ENCODE measurements around the gene ALG1L2.
"Not testable (repeated sequence)": the region's sequence is repeated elsewhere in the genome, so short reads cannot be mapped to it uniquely, and the experiment has no call there.

ALG1L2 gene, protein sequence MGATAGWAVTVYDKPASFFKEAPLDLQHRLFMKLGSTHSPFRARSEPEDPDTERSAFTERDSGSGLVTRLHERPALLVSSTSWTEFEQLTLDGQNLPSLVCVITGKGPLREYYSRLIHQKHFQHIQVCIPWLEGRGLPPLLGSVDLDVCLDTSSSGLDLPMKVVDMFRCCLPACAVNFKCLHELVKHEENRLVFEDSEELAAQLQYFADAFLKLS

DNA sequence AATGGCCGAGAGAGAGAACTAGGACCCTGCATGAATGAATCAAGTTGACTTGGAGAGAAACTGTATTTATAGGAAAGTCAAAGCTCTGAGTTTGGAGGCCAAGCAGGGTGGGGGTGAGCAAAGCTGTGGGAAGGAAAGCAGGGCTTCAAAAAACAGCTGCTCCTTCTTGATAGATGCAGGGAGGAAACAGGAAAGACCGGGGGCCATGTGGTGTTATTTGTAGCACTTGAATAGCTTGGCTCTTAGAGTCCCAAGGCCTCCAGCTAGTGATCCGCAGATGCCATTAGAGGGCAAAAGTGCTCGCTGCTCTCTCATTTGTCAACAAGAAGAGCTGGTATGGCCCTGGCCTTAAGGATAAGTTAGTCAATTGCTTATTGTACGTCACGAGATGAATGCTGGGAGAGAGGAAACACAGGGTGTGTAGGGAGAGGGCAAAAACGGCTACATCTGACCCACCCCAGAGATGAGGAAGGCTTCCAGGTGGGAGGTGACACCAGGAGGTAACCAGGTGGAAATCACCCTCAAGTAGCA lies at the start of gene ALG1L2:
Gene ALG1L2 (plus strand): TSS at position 481 of the 531 bp plus-strand sequence. CDS start 186 bp downstream, outside the sequence.
- DNase-seq, result no peak

DNA sequence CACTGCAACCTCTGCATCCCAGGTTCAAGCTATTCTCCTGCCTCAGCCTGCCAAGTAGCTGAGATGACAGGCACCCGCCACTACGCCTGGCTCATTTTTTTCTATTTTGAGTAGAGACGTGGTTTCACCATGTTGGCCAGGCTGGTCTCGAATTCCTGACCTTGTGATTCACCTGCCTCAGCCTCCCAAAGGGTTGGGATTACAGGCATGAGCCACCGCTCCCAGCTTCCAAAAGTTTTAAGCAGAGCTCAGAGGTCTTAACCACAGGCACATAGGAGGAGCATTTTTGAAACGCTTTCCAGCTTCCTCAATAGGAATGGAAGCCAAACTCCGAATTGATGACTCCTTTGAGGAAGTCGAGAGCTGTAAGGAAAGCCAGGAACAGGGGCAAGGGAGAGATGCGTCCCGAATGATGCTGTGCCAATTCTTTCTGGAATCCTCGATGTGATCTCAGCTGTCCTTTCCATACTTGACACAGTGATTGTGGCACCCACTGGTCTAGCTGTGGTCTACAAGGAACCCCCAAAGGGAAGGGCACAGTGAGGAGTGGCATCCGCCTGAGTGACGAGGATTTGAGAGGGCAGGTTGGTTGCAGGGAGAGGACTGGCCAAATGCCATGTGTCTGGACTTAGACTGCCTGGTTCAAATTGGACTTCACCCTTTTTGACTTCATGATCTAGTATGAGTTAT lies 44.4 kb upstream of the ALG1L2 start:
- DNase-seq, result not testable (repeated sequence)

DNA sequence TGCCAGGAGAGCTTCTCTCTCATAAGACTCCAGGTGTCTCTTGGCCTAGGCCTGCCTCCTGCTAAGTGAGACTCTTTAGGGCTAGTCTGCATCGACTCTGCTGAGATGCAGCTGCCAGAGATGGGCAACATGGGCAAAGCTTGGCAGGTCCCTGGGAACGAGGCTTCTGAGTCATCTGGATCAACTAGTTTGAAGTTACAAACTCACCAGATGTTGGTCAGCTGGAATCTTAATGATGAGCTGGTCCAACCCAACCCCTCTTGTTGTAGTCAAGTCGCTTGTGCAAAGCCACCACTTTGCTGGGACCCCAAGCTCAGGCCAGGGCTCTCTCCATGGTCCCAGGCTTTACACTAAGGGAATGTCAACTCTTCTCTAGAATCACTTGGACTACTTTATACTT lies 38.9 kb upstream of the ALG1L2 start:
- not testable (repeated sequence) for DNase-seq

DNA sequence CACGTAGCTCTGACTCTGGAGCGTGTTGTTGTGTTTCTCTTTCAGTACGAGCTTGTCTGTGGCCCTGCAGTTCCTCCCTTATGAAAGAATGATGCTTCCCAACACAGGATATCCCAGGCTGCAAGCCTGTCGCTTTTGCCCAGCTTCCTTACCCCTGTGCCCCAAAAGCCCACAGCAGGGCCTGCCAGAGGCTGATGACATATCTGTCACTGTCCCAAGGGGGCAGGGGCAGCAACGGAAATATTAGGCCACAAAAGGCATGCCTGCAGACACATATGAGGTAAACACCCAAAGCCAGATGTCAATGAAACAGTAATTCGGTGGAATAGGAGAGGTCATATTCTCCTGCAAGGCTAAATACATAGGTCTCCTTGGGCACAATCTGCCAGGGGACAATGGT lies 38.0 kb upstream of the ALG1L2 start:
- DNase-seq, result not testable (repeated sequence)

DNA sequence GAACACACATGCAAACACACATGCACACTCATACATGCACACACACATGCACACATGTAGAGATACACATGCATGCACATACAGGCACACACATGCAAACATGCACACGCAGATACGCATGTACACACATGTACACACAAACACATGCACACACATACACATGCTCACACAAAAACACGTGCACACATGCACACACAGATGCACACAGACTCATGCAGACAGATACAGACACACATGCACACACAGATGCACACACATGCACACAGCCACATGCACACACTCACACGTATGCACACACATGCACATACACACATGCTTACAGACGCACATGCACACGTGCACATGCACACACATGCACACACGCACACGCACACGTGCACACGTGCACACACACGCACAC lies 37.3 kb upstream of the ALG1L2 start:
- DNase-seq, result no peak

DNA sequence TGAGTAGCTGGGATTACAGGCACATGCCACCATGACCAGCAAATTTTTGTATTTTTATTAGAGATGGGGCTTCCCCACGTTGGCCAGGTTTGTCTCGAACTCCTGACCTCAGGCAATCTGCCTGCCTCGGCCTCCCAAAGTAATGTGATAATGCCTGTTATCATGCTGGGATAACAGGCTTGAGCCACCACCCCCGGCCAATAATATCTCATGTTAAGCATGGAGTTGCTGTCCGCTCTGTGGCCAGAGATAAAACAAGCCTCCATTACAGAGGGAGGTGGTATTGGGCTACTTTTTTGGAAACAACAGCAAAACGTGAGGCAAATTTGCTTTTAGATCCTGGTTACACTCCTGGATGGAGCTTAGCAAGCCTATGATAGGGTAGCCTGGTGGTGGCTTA lies 32.9 kb upstream of the ALG1L2 start:
- DNase-seq, result no peak

DNA sequence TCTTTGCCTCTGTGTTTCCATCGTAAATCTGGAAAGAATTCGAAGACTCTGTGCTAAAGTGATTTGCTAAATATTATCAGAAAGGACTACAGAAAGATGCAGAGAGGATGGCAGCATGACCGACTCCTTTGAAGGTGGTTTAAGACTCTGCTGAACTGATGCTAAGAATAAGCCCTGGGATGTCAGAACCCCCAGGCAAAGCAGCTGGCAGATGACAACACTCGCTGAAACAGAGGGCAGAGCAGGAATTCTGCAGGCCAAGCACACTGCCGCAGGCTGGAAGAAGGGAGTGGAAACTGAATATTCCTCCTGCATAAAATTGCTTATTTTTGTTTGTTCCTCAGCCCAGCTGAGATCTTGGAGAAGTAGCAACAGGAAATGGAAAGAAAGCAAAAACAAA lies 29.3 kb upstream of the ALG1L2 start:
- not testable (repeated sequence) for DNase-seq

DNA sequence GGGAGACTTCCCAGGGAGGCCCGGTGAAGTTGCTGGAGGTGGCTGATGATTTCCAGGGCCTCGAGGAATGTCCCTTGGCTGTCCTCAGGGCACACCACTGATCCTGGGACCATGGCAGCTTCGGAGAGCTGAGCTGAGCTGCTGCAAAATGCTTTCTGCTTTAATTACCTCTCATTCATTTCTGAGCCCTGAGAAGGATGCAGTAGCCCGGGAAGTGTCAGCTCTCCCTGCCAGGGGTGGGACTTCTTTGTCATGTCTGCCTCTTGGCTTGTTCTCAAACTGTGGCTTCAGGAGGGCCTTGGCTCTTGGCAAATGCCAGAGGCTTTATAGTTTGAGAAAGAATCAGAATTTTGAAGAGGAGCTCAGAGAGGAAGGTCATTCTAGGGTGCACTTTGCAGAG lies 28.7 kb upstream of the ALG1L2 start:
- not testable (repeated sequence) for DNase-seq

DNA sequence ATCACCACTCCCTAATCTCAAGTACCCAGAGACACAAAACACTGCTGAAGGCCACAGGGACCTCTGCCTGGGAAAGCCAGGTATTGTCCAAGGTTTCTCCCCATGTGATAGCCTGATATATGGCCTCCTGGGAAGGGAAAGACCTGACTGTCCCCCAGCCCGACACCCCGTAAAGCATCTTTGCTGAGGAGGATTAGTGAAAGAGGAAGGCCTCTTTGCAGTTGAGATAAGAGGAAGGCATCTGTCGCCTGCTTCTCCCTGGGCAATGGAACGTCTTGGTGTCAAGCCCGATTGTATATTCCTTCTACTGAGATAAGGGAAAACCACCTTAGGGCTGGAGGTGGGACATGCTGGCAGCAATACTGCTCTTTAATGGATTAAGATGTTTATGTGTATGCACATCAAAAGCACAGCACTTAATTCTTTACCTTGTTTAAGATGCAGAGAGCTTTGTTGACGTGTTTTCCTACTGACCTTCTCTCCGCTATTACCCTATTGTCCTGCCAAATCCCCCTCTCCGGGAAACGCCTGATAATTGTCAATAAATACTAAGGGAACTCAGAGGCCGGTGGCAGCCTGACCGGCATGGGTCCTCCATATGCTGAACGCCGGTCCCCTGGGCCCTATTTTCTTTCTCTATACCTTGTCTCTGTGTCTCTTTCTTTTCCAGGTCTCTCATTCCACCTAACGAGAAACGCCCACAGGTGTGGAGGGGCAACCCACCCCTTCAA lies 23.9 kb upstream of the ALG1L2 start:
- DNase-seq, result not testable (repeated sequence)

DNA sequence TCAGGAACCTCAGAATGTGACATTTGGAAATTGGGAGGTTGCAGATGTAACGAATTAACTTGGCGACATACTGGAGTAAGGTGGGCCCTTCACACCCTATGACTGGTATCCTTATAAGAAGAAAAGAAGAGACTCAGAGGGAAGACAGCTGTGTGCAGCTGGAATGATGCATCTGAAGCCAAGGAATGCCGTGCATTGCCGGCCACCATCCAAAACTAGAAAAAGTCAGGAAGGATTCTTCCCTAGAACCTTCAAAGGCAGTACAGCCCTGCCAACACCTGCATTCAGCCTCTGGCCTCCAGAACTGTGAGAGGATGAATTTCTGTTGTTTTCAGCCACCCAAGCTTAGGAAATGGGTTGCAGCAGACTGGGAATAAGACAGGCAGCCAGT lies 23.4 kb upstream of the ALG1L2 start:
- not testable (repeated sequence) for DNase-seq

DNA sequence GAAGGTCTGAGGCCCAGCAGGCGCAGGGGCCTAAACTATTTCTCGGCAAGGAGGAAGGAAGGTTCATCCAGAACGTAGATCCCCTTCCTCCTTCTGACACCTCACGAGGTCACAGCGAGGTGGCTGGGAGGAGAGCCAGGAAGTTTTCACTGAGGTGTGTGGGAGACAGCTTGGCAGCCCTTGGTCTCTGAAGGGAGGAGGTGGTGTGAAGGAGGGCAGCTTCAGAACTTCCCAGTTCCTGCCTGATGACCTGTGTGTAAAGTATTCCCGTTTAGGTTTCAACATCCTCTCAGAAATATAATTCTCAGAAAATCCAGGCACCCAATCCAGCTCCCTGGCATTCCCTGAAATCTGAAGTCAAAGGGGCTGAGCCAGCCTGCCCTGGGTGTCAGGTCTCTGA lies 22.9 kb upstream of the ALG1L2 start:
- DNase-seq, result not testable (repeated sequence)

DNA sequence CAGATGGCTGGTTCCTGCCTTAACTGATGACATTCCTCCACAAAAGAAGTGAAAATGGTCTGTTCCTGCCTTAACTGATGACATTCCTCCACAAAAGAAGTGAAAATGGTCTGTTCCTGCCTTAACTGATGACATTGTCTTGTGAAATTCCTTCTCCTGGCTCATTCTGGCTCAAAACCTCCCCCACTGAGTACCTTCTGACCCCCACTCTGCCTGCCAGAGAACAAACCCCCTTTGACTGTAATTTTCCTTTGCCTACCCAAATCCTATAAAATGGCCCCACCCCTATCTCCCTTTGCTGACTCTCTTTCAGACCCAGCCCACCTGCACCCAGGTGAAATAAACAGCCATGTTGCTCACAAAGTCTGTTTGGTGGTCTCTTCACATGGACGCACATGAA lies 22.5 kb upstream of the ALG1L2 start:
- DNase-seq, result not testable (repeated sequence)

DNA sequence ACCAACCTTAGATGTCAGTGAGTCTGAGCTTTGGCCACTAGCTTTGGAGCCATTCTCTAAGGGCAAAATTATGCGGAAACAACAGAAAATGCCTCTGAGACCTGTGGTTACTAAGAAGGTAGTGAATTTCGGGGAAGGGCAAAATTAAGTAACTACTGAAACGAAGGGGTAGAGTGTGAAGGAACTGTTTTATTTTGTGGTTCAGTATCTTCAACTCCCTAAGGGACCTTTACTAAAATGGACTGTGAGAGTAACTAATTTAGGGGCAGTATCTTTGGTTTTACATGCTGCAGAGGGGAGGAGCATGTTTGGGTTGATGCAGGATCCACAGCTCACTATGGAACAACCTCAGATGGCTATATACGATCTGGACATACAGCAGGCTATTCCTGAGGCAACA lies 8.0 kb upstream of the ALG1L2 start:
- DNase-seq, result no peak

DNA sequence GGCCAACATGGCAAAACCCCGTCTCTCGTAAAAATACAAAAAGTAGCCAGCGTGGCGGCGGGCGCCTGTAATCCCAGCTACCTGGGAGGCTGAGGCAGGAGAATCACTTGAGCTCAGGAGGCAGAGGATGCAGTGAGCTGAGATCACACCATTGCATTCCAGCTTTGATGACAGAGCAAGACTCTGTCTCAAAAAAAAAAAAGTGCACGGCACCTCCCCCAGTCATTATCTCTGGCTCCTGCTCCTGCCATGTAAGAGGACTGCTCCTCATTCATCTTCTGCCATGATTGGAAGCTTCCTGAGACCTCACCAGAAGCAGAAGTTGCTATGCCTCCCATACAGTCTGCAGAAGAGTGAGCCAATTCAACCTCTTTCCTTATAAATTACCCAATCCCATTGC lies 4.0 kb upstream of the ALG1L2 start:
- no peak for DNase-seq

DNA sequence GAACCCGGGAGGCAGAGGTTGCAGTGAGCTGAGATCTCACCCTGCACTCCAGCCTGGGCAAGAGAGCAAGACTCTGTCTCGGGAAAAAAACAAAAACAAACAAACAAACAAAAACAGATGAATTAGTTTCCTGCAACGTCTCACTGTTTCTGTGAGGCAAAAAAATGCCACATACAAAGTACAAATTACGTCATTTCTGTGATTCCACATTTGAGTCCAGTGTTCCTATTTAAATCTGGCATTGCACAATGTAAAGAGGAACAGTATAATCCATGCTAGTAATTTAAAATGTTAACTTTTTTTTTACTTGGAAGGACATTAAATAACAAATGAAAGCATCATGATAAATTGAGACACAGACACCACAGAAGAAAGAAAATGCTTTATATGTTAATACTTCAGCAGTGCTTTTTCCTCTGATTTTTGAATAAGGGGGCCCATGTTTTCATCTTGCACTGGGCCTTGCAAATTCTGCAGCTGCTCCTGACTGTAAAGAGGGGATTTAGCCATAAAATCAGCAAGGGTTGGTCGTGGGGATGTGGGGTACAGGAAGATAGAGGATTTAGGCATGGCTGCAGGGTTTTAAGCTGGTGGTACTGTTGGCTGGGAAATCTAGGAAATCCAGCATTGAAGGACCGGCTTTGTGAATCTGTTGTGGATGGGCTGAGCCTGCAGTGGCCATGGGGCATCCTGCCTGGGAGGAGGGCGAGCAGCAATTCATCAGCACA lies 1.9 kb downstream of the ALG1L2 start:
- not testable (repeated sequence) for DNase-seq

DNA sequence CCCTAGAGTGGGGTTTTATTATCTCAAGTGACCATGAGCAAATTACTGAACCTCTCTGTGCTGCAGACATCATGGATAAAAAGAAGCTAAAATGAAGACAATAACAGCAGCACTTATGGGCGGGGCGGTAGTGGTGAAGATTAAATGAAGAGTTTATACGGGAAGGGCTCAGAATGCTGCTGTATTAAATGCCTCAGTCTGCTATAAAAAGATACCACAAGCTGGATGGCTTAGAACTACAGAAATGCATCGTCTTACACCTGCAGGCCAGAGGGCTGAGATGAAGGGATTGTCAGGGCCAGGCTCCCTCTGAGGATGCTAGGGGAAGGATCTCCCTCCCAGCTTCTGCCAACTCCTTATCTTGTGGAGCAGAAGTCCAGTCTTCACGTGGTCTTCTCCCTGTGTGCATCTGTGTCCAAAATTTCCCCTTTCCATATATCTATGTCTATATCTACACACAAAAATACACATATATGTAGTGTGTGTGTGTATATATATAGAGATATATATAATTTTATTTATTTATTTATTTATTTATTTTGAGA lies 2.9 kb downstream of the ALG1L2 start:
- DNase-seq, result no peak

DNA sequence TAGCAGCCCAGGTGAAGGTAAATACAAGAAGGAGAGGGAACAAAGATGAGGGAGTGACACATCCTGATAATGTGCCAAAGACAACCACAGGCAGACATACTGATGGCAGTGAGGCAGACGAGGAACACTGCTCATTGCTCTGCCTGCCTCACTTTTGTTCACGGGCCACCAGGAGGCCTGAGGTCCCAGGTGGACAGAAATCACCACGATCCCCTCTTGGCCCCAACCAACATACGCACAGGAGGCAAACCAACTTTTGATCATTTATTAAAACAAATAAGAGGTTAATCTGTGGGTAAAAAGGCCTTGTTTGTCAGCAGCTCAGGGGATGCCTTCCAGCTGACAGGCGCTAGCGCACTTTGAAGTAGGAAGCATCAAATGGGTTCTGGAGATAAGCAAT lies 4.2 kb downstream of the ALG1L2 start:
- DNase-seq, result no peak

DNA sequence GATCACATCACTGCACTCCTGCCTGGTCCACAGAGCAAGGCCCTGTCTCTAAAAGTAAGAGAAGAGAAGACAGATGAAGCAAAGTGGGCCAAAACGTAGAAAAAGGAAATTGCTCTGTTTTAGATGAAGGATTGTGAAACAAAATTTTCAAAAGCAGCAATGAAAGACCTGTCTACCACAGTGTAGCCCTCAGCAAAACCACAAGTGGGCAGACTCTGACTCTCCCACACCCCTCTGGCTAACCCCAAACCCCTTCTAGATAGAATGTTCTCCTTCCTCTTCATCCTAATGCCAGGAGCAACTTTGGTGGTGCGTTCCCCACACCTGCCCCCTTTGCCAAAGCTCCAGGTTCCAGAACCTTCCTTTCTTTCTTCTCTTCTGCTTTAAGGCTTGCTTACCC lies 5.0 kb downstream of the ALG1L2 start:
- DNase-seq, result not testable (repeated sequence)

DNA sequence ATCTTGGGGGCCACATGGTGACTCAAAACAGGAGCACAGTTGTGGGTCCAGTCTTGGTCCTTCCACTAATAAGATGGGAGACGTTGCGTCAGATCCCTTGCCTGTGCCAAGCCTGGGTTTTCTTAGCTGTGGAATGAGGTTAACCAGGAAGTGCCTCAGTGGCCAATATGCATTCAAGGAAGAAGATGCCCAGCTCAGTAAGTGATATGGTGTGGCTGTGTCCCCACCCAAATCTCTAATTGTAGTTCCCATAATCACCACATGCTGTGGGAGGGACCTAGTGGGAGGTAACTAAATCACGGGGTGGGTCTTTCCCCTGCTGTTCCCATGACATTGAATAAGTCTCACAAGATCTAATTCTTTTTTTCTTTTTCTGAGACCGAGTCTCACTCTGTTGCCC lies 6.4 kb downstream of the ALG1L2 start:
- no peak for DNase-seq

DNA sequence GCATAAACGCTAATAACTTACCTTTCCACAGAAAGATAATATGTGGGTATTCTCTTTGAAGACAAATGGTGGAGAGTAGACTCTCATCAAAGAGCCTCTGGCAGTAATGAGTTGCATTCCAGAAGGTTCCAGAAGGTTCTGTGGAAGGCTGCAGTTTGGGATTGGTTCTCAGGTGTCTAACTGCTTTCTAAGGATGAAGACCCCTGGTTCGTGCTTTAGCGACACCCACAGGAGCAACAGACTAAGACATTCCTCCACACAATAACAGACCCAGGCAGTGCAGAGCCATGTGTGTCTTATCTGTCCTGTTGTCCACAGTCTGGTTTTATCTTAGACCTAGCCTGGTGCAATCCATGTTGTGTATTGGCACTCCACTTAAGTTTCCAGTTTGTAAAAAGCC lies 9.1 kb downstream of the ALG1L2 start:
- not testable (repeated sequence) for DNase-seq

DNA sequence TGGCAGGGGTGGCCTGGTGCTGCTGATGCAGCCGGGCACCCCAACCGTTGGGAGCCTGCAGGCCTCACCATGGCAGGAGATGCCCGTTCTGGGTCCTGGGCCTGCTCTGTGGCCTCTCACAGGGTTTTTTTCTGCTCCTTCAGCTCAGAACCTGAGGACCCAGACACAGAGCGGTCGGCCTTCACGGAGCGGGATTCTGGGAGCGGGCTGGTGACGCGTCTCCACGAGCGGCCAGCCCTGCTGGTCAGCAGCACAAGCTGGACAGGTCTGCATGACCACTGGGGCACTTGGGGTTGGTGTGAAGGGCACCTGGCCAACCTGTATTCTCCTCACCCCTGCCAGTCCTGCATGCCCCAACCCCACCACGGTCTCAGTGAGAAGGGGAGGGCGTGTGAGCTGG lies 10.3 kb downstream of the ALG1L2 start:
- DNase-seq, result no peak

DNA sequence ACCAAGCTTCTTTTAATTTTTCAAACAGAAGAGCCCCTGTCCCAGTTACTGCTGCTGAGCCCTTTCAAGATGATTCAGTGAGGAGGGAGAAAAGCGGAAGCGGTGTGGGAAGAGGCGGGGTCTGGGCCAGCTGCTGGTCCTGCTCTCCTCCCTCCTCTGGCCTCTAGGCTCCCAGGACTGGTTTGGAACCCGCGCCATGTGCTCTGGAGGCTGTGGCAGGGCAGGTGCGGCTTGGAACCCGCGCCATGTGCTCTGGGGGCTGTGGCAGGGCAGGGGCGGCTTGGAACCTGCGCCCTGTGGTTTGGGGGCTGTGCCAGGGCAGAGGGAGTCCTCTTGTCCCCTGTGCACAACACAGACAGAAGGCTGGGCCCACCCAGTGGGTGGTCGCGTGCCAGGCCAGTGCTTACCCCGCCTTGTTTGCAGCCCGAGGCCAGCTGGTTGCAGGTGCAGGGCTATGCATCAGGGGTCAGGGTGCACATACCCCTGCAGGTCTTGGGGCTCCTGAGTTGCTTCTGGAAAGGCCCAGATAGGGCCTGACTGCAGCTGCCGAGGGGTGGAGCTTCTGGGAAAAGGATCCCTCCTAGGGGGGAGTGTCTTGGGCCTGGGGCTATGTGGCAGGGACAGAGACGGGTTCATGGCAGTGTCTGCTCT lies 12.2 kb downstream of the ALG1L2 start:
- no peak for DNase-seq
